Mesendoderm (in vitro differentiated cells): Measurements from ENCODE around the gene MINDY3.

Experiments used
- DNase-seq: peaks from one replicate; pipeline ENCODE4 v3.0.0; 2013
- H2AK5ac ChIP-seq: 2 replicates; pipeline ENCODE4 v1.6.1; 2013; ENCODE audit warnings: low read length, inconsistent platforms
- H2BK120ac ChIP-seq: 2 replicates; pipeline ENCODE4 v1.6.1; 2013; ENCODE audit warnings: low read depth, mild to moderate bottlenecking, low read length, moderate library complexity, mixed read lengths
- H2BK15ac ChIP-seq: replicated peaks from 2 replicates; pipeline ENCODE4 v1.6.1; 2013; ENCODE audit warnings: low read depth, mild to moderate bottlenecking, moderate library complexity
- H2BK5ac ChIP-seq: 2 replicates; pipeline ENCODE4 v1.6.1; 2013; ENCODE audit warnings: low read length, inconsistent platforms
- H3K18ac ChIP-seq: 2 replicates; pipeline ENCODE4 v1.6.1; 2013; ENCODE audit warnings: mild to moderate bottlenecking, low read length, mixed read lengths
- H3K23ac ChIP-seq: one replicate; pipeline ENCODE4 v1.6.1; 2013; ENCODE audit warnings: low read length
- H3K27ac ChIP-seq: 2 replicates; pipeline ENCODE4 v1.5.1; 2013; ENCODE audit warnings: low read depth, mild to moderate bottlenecking, inconsistent platforms, low read length, moderate library complexity
- H3K27me3 ChIP-seq: 2 replicates; pipeline ENCODE4 v1.6.1; 2013; ENCODE audit warnings: low read length, control low read depth, mild to moderate bottlenecking, inconsistent platforms; ENCODE audit not compliant: insufficient read depth, poor library complexity
- H3K36me3 ChIP-seq: 2 replicates; pipeline ENCODE4 v1.6.1; 2013; ENCODE audit warnings: low read length, inconsistent platforms; ENCODE audit not compliant: control insufficient read depth, insufficient read depth
- H3K4ac ChIP-seq: one replicate; pipeline ENCODE4 v1.6.1; 2013; ENCODE audit warnings: low read depth, mild to moderate bottlenecking, low read length, moderate library complexity
- H3K4me1 ChIP-seq: 2 replicates; pipeline ENCODE4 v1.6.1; 2013; ENCODE audit warnings: low read depth, low read length, inconsistent platforms; ENCODE audit not compliant: control insufficient read depth
- H3K4me2 ChIP-seq: 2 replicates; pipeline ENCODE4 v1.6.1; 2013; ENCODE audit warnings: low read length
- H3K4me3 ChIP-seq: 2 replicates; pipeline ENCODE4 v1.5.1; 2013; ENCODE audit warnings: mild to moderate bottlenecking, low read length
- H3K56ac ChIP-seq: one replicate; pipeline ENCODE4 v1.6.1; 2013; ENCODE audit warnings: low read length
- H3K79me1 ChIP-seq: 2 replicates; pipeline ENCODE4 v1.6.1; 2013; ENCODE audit warnings: low read length, inconsistent platforms
- H3K79me2 ChIP-seq: 2 replicates; pipeline ENCODE4 v1.6.1; 2013; ENCODE audit warnings: mild to moderate bottlenecking, low read length; ENCODE audit not compliant: control insufficient read depth, insufficient read depth
- H3K9ac ChIP-seq: 2 replicates; pipeline ENCODE4 v1.6.1; 2013; ENCODE audit warnings: low read length, inconsistent platforms
- H4K5ac ChIP-seq: one replicate; pipeline ENCODE4 v1.6.1; 2013; ENCODE audit warnings: low read length
- H4K8ac ChIP-seq: one replicate; pipeline ENCODE4 v1.6.1; 2013; ENCODE audit warnings: low read depth, mild to moderate bottlenecking, control low read depth, low read length, moderate library complexity
- WGBS: extraction: QIAGEN DNeasy Blood & Tissue Kit; methylation state at CpG from one replicate; pipeline ENCODE4 v1.1.7; 2013; ENCODE audit warnings: low lambda C conversion rate, missing lambda C conversion rate; ENCODE audit not compliant: insufficient coverage; ENCODE audit errors: extremely low coverage; 5-methylcytosine and 5-hydroxymethylcytosine counted together

Gene MINDY3

GRCh38 chr10:15759265-15759664 is 101.0 kb downstream of the MINDY3 start:
- no peak overlapping the region for H2BK15ac ChIP-seq
- no peaks in the 10 kb centered on the region for H3K27me3 ChIP-seq
- H3K4ac ChIP-seq, result no peak overlapping the region
- no peak overlapping the region for H3K4me3 ChIP-seq
- H3K56ac ChIP-seq, result no peak overlapping the region
- H3K79me2 ChIP-seq, result no peaks in the 10 kb centered on the region
- H3K79me1 ChIP-seq, result no peaks in the 10 kb centered on the region
- no peak overlapping the region for H3K9ac ChIP-seq
- H2BK120ac ChIP-seq, result no peak overlapping the region
- DNase-seq, result no peak
- no peak overlapping the region for H3K23ac ChIP-seq
- H4K8ac ChIP-seq, result no peak overlapping the region
- no peak overlapping the region for H4K5ac ChIP-seq
- H3K27ac ChIP-seq, result no peak overlapping the region
- no peak overlapping the region for H3K4me2 ChIP-seq
- H3K36me3 ChIP-seq, result no peaks in the 10 kb centered on the region
- H3K4me1 ChIP-seq, result no peaks in the 10 kb centered on the region
- no peak overlapping the region for H2AK5ac ChIP-seq
- H3K18ac ChIP-seq, result no peak overlapping the region
- no peak overlapping the region for H2BK5ac ChIP-seq

GRCh38 chr10:15758618-15759017 is 101.7 kb downstream of the MINDY3 start:
- H3K79me1 ChIP-seq, result no peaks in the 10 kb centered on the region
- no peak overlapping the region for H3K23ac ChIP-seq
- H3K4me2 ChIP-seq, result no peak overlapping the region
- H3K18ac ChIP-seq, result no peak overlapping the region
- no peak overlapping the region for H4K5ac ChIP-seq
- H2BK5ac ChIP-seq, result no peak overlapping the region
- no peaks in the 10 kb centered on the region for H3K36me3 ChIP-seq
- H3K4me1 ChIP-seq, result no peaks in the 10 kb centered on the region
- DNase-seq, result no peak
- H3K27me3 ChIP-seq, result no peaks in the 10 kb centered on the region
- H3K27ac ChIP-seq, result no peak overlapping the region
- WGBS, result no CpG with 5 or more reads among the region's 5 CpGs
- no peak overlapping the region for H3K4me3 ChIP-seq
- no peak overlapping the region for H2BK120ac ChIP-seq
- H3K79me2 ChIP-seq, result no peaks in the 10 kb centered on the region
- no peak overlapping the region for H3K4ac ChIP-seq
- H3K9ac ChIP-seq, result no peak overlapping the region
- no peak overlapping the region for H3K56ac ChIP-seq
- no peak overlapping the region for H4K8ac ChIP-seq
- H2AK5ac ChIP-seq, result no peak overlapping the region
- no peak overlapping the region for H2BK15ac ChIP-seq

DNA sequence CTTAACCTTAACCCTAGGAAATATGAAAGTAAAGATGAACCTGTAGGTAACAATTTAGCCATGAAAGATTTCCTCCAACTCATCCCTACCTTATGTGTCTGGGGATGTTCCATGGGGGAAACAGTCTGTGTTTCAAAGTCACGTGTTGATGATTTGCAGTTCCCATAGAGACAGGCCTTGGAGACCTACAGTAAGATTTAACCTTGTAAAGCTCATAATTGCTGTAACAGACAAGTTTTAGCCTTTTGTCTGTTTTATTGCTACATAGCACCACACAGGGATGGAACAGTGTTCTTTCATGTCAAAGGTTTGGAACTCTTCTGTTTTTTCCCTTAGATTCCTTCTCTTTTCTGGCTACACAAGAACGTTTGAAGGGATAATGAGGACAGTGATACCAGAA is 105.4 kb downstream of the MINDY3 start:
- no peaks in the 10 kb centered on the region for H3K79me1 ChIP-seq
- H3K27me3 ChIP-seq, result no peaks in the 10 kb centered on the region
- no peaks in the 10 kb centered on the region for H3K4me1 ChIP-seq
- H2BK120ac ChIP-seq, result no peak overlapping the region
- no peak overlapping the region for H3K4me3 ChIP-seq
- no CpG with 5 or more reads among the region's 2 CpGs for WGBS
- no peak overlapping the region for H3K56ac ChIP-seq
- H3K4ac ChIP-seq, result no peak overlapping the region
- no peak overlapping the region for H4K5ac ChIP-seq
- H2AK5ac ChIP-seq, result no peak overlapping the region
- no peaks in the 10 kb centered on the region for H3K36me3 ChIP-seq
- DNase-seq, result no peak
- H2BK15ac ChIP-seq, result no peak overlapping the region
- no peaks in the 10 kb centered on the region for H3K79me2 ChIP-seq
- no peak overlapping the region for H3K18ac ChIP-seq
- no peak overlapping the region for H3K27ac ChIP-seq
- no peak overlapping the region for H2BK5ac ChIP-seq
- no peak overlapping the region for H3K23ac ChIP-seq
- no peak overlapping the region for H3K4me2 ChIP-seq
- no peak overlapping the region for H4K8ac ChIP-seq
- no peak overlapping the region for H3K9ac ChIP-seq

GRCh38 chr10:15751046-15751445 is 109.3 kb downstream of the MINDY3 start:
- DNase-seq, result no peak
- Histone ChIP-seq H3K79me2 (no peaks in the 10 kb centered on the region), H2BK15ac (no peak overlapping the region), H2AK5ac (no peak overlapping the region), H3K27ac (no peak overlapping the region), H4K8ac (no peak overlapping the region), H3K27me3 (no peaks in the 10 kb centered on the region), H4K5ac (no peak overlapping the region), H3K4ac (no peak overlapping the region), H3K4me1 (no peaks in the 10 kb centered on the region), H3K4me3 (no peak overlapping the region), H3K18ac (no peak overlapping the region), H3K56ac (no peak overlapping the region), H3K23ac (no peak overlapping the region), H3K36me3 (no peaks in the 10 kb centered on the region), H3K9ac (no peak overlapping the region), H3K4me2 (no peak overlapping the region), H2BK120ac (no peak overlapping the region), H3K79me1 (no peaks in the 10 kb centered on the region), H2BK5ac (no peak overlapping the region)
- WGBS, result 100% methylated on average over 1 of the region's 5 CpGs

DNA sequence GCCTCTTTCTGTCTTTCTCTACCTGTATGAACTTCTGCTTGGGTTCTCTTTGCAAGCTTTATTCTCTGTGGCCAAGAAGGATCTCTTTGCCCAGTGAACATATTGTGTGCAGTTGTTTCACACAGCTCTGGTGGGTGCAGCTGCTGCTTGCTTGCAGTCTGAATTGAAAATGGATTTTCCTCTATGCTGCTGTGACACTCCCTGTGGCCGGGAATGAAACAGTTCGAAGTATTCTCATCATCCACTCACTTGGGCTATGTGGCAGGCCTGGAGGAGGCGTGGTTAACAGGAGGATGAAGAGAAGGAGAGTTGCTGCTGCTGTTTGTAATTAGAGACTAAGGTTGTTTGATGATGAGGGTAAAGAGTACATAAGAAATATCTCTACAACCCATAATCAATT is 112.2 kb downstream of the MINDY3 start:
- no CpG with 5 or more reads among the region's 3 CpGs for WGBS

DNA sequence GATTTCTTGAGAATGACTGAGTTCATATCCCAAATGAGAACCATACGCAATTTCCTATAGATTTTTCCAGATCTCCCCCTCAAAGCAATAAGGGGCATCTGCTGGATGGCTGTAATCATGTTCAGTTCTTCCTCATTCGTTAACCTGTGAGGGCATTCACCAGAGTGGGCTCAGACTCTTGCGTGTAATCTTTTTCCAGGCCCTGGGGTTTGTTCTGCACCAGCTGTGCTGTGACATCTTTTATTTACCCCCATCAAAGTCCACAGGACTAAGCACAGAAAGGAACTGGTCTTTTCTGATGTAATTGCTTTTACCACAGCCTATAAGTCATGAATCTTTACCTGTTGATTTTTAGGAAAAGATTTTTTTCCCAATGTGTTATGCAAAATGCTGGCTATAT is 112.7 kb downstream of the MINDY3 start:
- Histone ChIP-seq H2BK15ac (no peak overlapping the region), H3K9ac (no peak overlapping the region), H3K4me3 (no peak overlapping the region), H3K27me3 (no peaks in the 10 kb centered on the region), H3K4me2 (no peak overlapping the region), H3K79me1 (no peaks in the 10 kb centered on the region), H2BK5ac (no peak overlapping the region), H3K4me1 (no peaks in the 10 kb centered on the region), H3K27ac (no peak overlapping the region), H2BK120ac (no peak overlapping the region), H3K4ac (no peak overlapping the region), H4K8ac (no peak overlapping the region), H3K18ac (no peak overlapping the region), H2AK5ac (no peak overlapping the region), H3K23ac (no peak overlapping the region), H3K56ac (no peak overlapping the region), H3K36me3 (no peaks in the 10 kb centered on the region), H3K79me2 (no peaks in the 10 kb centered on the region), H4K5ac (no peak overlapping the region)
- no CpG with 5 or more reads among the region's 3 CpGs for WGBS
- DNase-seq, result no peak

More for the DNA sequence above, 112.2 kb downstream of the MINDY3 start:
- H3K4me2 ChIP-seq, result no peak overlapping the region
- no peaks in the 10 kb centered on the region for H3K79me1 ChIP-seq
- no peaks in the 10 kb centered on the region for H3K27me3 ChIP-seq
- H3K4me1 ChIP-seq, result no peaks in the 10 kb centered on the region
- no peak overlapping the region for H2BK5ac ChIP-seq
- H3K36me3 ChIP-seq, result no peaks in the 10 kb centered on the region
- no peak overlapping the region for H3K9ac ChIP-seq
- no peak overlapping the region for H2BK120ac ChIP-seq
- no peak overlapping the region for H4K8ac ChIP-seq
- H2AK5ac ChIP-seq, result no peak overlapping the region
- no peak overlapping the region for H3K4ac ChIP-seq
- H3K23ac ChIP-seq, result no peak overlapping the region
- no peaks in the 10 kb centered on the region for H3K79me2 ChIP-seq
- no peak overlapping the region for H3K18ac ChIP-seq
- no peak overlapping the region for H3K4me3 ChIP-seq
- no peak overlapping the region for H2BK15ac ChIP-seq
- H3K56ac ChIP-seq, result no peak overlapping the region
- peak; percentile 10 for DNase-seq
- no peak overlapping the region for H3K27ac ChIP-seq
- no peak overlapping the region for H4K5ac ChIP-seq
